Right cardiac atrium (tissue), 5 donors: ENCODE measurements around the gene RASSF10. TPM values are rescaled to one million over a fixed set of nuclear protein-coding genes. Genes with fewer than 3 reads are reported as not detected.

Experiments used
- ATAC-seq, 2 donors: fragments of 200-7000 bp; cut with Tn5 transposase; one replicate each; pipeline versions ENCODE4 v1.8.0 to v1.9.1; 2020; ENCODE audit warnings: moderate library complexity in 2 of 2, mild to moderate bottlenecking in 1 of 2
- DNase-seq, 3 donors: peaks; one replicate each; pipeline ENCODE4 v3.0.0-alpha.2; 2020
- H3K27ac ChIP-seq: one replicate; pipeline ENCODE4 v1.5.1; 2013; ENCODE audit warnings: mild to moderate bottlenecking, low read length, control low read depth, moderate library complexity
- H3K27me3 ChIP-seq: one replicate; pipeline ENCODE4 v1.6.1; 2013; ENCODE audit not compliant: control insufficient read depth, insufficient read depth
- H3K4me1 ChIP-seq: one replicate; pipeline ENCODE4 v1.6.1; 2013; ENCODE audit warnings: low read length; ENCODE audit not compliant: control insufficient read depth, insufficient read depth
- H3K4me3 ChIP-seq: one replicate; pipeline ENCODE4 v1.5.1; 2013; ENCODE audit warnings: low read length, control low read depth
- H3K9me3 ChIP-seq: one replicate; pipeline ENCODE4 v1.6.1; 2013; ENCODE audit warnings: low read length; ENCODE audit not compliant: control insufficient read depth
- WGBS: extraction: QIAGEN DNeasy Blood & Tissue Kit; methylation state at CpG from one replicate; pipeline ENCODE4 v1.1.7; 2013; 5-methylcytosine and 5-hydroxymethylcytosine counted together
- intact Hi-C, 4 donors: fragments of 100-400 bp; cut with DNase I; formaldehyde crosslinking; loops; one replicate each; pipeline versions ENCODE4 v1.11.0 to v1.14.0; 2022 to 2023
- polyA plus RNA-seq: library from polyadenylated mRNA; stranded (reverse); fragments of 200-250 nt; gene quantifications from one replicate; pipeline ENCODE4 v1.2.3, GENCODE V29; 2013
- total RNA-seq, 4 donors: library from RNA; stranded (reverse); fragmentation: NEBNext Ultra II Directional; extraction: Animal tissue kit (Norgen Biotek cat#: 25700); gene quantifications; one replicate each; pipeline ENCODE4 v1.2.1, GENCODE V29; 2021
- donor health status: healthy with polysubstance abuse.
- donor health status: DM: no; HTN: yes; CAD: no.
- donor health status: DM: no; HTN: no; CAD: no.
- donor health status: DM: no; HTN: yes; CAD: no; lungs with severe emphysema.
- donor health status: DM: yes; HTN: yes; CAD: no.

The RASSF10 gene
- total and polyA plus RNA-seq, 5 donors: 0.27 to 3.1 (median 1.7) TPM

DNA sequence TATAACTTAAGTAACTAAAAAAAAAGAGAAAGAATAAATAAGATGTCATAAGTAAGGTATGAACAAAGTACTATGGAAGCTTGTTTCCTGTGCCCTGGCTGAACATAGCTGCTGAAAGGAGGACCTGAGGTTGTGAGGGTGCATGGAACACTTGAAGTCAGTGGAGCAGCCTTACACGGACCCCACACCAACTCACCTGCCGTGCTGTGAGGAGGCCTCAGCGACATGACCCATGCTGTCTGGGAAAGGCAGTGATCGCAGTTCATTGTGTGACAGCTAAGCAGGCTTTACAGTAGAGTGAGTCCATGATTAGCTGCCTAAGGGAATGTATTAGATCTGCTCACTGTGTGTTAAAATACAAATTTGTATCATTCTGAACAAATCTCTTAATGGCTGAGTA, 17.6 kb downstream of the RASSF10 start:
- intact Hi-C loops: no loop called here
- H3K27ac ChIP-seq: no peak overlapping the region
- no peak for DNase-seq
- ATAC-seq: no peak
- peaks cover 3% of the 10 kb centered on the region for H3K4me1 ChIP-seq
- H3K4me3 ChIP-seq: no peak overlapping the region
- 87% methylated on average over 4 of the region's 4 CpGs for WGBS
- H3K9me3 ChIP-seq: no peaks in the 10 kb centered on the region
- H3K27me3 ChIP-seq: no peaks in the 10 kb centered on the region

- no peak for DNase-seq
- Histone ChIP-seq H3K4me3 (no peak overlapping the region), H3K4me1 (peaks cover 3% of the 10 kb centered on the region), H3K27ac (no peak overlapping the region), H3K27me3 (no peaks in the 10 kb centered on the region), H3K9me3 (no peaks in the 10 kb centered on the region)
- intact Hi-C loops: no loop called here
- no peak for ATAC-seq
- 63% methylated on average over 3 of the region's 3 CpGs for WGBS
Measured at GRCh38 chr11:13028322-13028721, 19.2 kb downstream of the RASSF10 start.

- ATAC-seq (no peak), DNase-seq (no peak)
- WGBS: 94% methylated on average over 3 of the region's 3 CpGs
- intact Hi-C loops: no loop called here
- Histone ChIP-seq H3K4me3 (no peak overlapping the region), H3K27me3 (no peaks in the 10 kb centered on the region), H3K9me3 (no peaks in the 10 kb centered on the region), H3K27ac (no peak overlapping the region), H3K4me1 (peaks cover 3% of the 10 kb centered on the region)
Measured at GRCh38 chr11:13029872-13030271, 20.8 kb downstream of the RASSF10 start.

- 26% methylated on average over 3 of the region's 3 CpGs for WGBS
- ATAC-seq (peak; percentile 66 to 81), DNase-seq (peak; percentile 53 to 71 (median 62))
- Histone ChIP-seq H3K4me3 (no peak overlapping the region), H3K27me3 (no peaks in the 10 kb centered on the region), H3K4me1 (peaks cover 3% of the 10 kb centered on the region), H3K9me3 (no peaks in the 10 kb centered on the region), H3K27ac (no peak overlapping the region)
- intact Hi-C loops: no loop called here
Measured at GRCh38 chr11:13030857-13031256, 21.7 kb downstream of the RASSF10 start.

GRCh38 chr11:13031349-13031748, 22.2 kb downstream of the RASSF10 start:
- no peak overlapping the region for H3K27ac ChIP-seq
- intact Hi-C loops: no loop called here

DNA sequence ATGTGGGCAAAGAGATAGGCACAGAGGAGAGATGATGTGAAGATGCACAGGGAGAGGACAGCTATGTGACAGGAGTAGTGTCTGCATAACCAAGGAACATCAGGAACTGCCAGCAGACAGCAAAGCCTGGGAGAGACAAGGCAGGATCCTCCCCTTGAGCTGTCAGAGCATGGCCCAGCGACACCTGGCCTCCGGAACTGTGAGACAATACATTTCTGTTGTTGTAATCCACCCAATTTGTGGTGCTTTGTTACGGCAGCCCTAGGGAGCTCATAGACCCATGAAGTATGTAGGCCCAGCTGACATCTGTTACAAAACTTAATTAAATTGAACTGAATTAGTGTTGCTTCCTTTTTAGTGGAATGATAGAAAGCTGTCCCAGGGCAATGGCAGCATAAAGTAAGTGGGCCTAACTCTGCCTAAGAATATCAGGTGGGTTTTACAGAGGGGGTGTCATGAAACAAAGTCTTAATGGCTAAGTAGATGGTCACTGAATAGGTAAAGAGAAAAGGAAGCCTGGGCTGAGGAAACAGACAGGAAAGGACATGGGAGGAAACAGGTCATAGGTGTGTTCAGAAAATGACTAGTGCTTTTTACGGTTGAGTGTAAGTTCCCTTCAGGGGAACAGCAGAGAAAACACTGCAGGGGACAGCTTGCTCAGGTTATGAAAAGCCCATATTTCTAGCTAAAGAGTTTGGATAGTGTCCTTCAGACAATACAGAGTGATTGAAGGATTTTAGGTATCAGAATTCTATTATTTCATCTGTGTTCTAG, 24.8 kb downstream of the RASSF10 start:
- Histone ChIP-seq H3K27ac (no peak overlapping the region), H3K27me3 (no peaks in the 10 kb centered on the region), H3K9me3 (no peaks in the 10 kb centered on the region), H3K4me1 (peaks cover 3% of the 10 kb centered on the region), H3K4me3 (no peak overlapping the region)
- ATAC-seq: no peak
- intact Hi-C loops: no loop called here
- 73% methylated on average over 4 of the region's 4 CpGs for WGBS
- no peak for DNase-seq

More at GRCh38 chr11:13031349-13031748, 22.2 kb downstream of the RASSF10 start:
- peak in 1 of 2 donors; percentile 14 for ATAC-seq
- peaks cover 3% of the 10 kb centered on the region for H3K4me1 ChIP-seq
- H3K27me3 ChIP-seq: no peaks in the 10 kb centered on the region
- DNase-seq: no peak
- no peaks in the 10 kb centered on the region for H3K9me3 ChIP-seq
- no peak overlapping the region for H3K4me3 ChIP-seq

DNA sequence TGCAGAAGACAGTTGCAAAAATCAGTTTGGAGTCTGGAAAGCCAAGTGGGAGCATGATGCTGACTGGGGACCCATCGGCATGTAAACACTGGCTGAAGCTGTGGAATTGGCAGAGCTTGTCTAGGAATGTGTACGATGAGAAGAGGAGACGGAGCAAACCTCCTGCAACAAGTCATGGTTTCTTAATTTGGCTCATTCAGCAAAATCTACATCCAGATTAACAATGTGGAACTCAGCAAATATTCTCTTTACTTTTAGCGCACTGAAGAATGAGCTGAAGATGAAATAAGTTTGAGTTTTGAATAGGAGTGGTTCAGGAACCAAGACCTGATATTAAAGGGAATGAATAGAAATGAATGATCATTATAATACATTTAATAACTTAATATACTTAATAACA, 26.6 kb downstream of the RASSF10 start:
- no peaks in the 10 kb centered on the region for H3K9me3 ChIP-seq
- no peak overlapping the region for H3K4me3 ChIP-seq
- WGBS: 81% methylated on average over 4 of the region's 4 CpGs
- H3K4me1 ChIP-seq: no peaks in the 10 kb centered on the region
- DNase-seq (no peak), ATAC-seq (no peak)
- intact Hi-C loops: no loop called here
- H3K27ac ChIP-seq: no peak overlapping the region
- no peaks in the 10 kb centered on the region for H3K27me3 ChIP-seq

DNA sequence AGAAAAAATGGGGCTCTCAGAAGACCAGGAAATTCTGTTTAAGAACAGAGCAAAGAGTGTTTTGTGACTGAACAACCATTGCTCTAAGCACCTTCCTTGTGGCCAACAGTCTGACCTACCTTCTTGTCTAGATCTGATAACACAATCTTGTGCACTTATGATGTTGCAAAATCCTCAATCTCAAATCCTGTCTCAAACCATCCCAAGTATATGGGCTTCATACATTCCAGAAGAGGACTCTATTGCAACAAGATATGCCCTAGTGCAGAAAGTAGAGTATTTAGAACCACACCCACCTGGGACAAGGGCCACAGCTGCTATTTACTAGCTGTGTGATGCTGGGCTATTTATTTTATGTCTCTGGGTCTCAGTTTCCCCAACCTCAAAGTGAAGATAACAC, 27.1 kb downstream of the RASSF10 start:
- ATAC-seq (no peak), DNase-seq (no peak)
- no peak overlapping the region for H3K4me3 ChIP-seq
- H3K27ac ChIP-seq: no peak overlapping the region
- H3K9me3 ChIP-seq: no peaks in the 10 kb centered on the region
- intact Hi-C loops: no loop called here
- no peaks in the 10 kb centered on the region for H3K27me3 ChIP-seq
- no peaks in the 10 kb centered on the region for H3K4me1 ChIP-seq

DNA sequence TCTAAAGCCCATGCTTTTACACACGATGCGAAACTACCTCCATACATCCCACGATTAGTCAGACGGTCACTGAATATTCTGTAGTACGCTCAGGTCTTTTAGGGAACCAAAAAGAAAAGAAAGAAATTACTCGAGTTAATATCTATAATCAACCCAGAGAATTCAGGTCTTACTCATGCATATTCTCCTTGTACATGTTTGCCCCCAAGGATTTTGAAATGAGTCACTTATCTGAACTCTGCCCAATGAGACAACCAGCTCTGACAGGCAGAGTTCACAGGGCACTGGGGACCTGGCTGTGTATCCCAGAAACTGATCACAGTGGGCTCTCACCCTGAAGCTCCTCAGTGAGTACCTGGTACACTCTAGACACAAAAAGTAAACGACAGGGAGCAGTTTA, 29.2 kb downstream of the RASSF10 start:
- no peak overlapping the region for H3K27ac ChIP-seq
- 90% methylated on average over 7 of the region's 7 CpGs for WGBS
- H3K27me3 ChIP-seq: no peaks in the 10 kb centered on the region
- ATAC-seq (no peak), DNase-seq (no peak)
- no peak overlapping the region for H3K4me3 ChIP-seq
- intact Hi-C loops: no loop called here
- H3K9me3 ChIP-seq: no peaks in the 10 kb centered on the region
- H3K4me1 ChIP-seq: no peaks in the 10 kb centered on the region

- Histone ChIP-seq H3K4me3 (no peak overlapping the region), H3K27ac (no peak overlapping the region), H3K27me3 (no peaks in the 10 kb centered on the region), H3K4me1 (no peaks in the 10 kb centered on the region), H3K9me3 (no peaks in the 10 kb centered on the region)
- ATAC-seq (no peak), DNase-seq (no peak)
- 91% methylated on average over 5 of the region's 5 CpGs for WGBS
- intact Hi-C loops: no loop called here
Measured at GRCh38 chr11:13039126-13039525, 30.0 kb downstream of the RASSF10 start.

- intact Hi-C loops: no loop called here
- Histone ChIP-seq H3K9me3 (no peaks in the 10 kb centered on the region), H3K27ac (no peak overlapping the region), H3K27me3 (no peaks in the 10 kb centered on the region), H3K4me1 (no peaks in the 10 kb centered on the region), H3K4me3 (no peak overlapping the region)
- no peak for ATAC-seq
- 58% methylated on average over 4 of the region's 4 CpGs for WGBS
- DNase-seq: no peak
Measured at GRCh38 chr11:13040969-13041561, 31.9 kb downstream of the RASSF10 start.
